Measurements from ENCODE around the gene MRPS2.

DNA sequence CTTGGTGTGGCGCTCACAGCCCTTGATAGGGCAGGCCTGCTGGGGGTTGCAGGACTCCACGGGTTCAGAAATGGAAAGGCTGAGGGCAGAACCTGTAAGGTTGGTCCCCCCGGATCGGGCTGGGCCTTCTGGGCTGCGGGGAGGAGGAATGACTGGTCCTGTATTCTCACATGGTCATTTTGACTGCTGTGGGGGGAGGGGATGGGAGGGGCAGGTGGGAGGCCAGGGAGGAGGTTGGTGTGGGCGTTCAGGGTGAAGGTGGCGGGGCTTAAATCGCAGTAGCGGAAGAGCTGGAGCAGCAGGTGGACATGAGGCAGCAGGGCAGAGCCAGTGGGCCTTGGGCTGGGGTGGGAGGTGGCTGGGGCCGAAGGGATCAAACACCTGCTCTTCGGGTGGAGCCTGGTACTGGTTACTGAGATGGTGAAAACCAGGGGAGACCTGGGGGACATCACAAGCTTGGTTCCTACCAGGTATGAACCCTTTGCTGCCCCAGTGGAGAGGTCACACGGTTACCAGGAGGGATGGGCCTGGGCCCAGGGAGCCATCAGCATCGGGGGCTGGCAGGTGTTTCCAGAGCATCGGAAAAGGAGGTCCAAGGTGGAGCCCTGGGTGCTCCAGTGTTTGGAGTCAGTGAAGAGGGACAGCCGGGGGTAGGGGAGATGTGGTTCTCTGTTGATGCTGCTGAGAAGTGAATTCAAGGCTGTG lies 1.8 kb downstream of the MRPS2 start:
- TF ChIP-seq, protein P1, sequence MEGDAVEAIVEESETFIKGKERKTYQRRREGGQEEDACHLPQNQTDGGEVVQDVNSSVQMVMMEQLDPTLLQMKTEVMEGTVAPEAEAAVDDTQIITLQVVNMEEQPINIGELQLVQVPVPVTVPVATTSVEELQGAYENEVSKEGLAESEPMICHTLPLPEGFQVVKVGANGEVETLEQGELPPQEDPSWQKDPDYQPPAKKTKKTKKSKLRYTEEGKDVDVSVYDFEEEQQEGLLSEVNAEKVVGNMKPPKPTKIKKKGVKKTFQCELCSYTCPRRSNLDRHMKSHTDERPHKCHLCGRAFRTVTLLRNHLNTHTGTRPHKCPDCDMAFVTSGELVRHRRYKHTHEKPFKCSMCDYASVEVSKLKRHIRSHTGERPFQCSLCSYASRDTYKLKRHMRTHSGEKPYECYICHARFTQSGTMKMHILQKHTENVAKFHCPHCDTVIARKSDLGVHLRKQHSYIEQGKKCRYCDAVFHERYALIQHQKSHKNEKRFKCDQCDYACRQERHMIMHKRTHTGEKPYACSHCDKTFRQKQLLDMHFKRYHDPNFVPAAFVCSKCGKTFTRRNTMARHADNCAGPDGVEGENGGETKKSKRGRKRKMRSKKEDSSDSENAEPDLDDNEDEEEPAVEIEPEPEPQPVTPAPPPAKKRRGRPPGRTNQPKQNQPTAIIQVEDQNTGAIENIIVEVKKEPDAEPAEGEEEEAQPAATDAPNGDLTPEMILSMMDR (IDR thresholded peaks at IDR 0.05) = no peak
- TF ChIP-seq POLR2A (IDR thresholded peaks at IDR 0.05) = no peak
- no peak for TF ChIP-seq POLR2AphosphoS5 (IDR thresholded peaks at IDR 0.05)
